Nephron (organoid): ENCODE measurements around the gene CSF3.
A peak's percentile ranks its signal among the peaks of the same experiment; 100 is the strongest.

Source experiments
- H3K27ac Mint-ChIP-seq, 3 experiments: 2 replicates each; pipeline ENCODE4 v1.8.0; 2020; ENCODE audit warnings: mixed read lengths in 3 of 3, mild to moderate bottlenecking in 2 of 3, moderate library complexity in 1 of 3
- H3K27me3 Mint-ChIP-seq: 2 replicates; pipeline ENCODE4 v1.8.0; 2021; ENCODE audit warnings: low read depth, mild to moderate bottlenecking, moderate library complexity, mixed read lengths
- H3K36me3 Mint-ChIP-seq: 2 replicates; pipeline ENCODE4 v1.8.0; 2020; ENCODE audit warnings: low read depth, mixed read lengths
- H3K4me1 Mint-ChIP-seq: 2 replicates; pipeline ENCODE4 v1.8.0; 2020; ENCODE audit warnings: mixed read lengths
- H3K4me3 Mint-ChIP-seq, 3 experiments: 2 replicates each; pipeline ENCODE4 v1.8.0; 2020; ENCODE audit warnings: mild to moderate bottlenecking in 3 of 3, mixed read lengths in 3 of 3, moderate library complexity in 2 of 3
- H3K9me3 Mint-ChIP-seq: 2 replicates; pipeline ENCODE4 v1.8.0; 2020; ENCODE audit warnings: mixed read lengths
- TF ChIP-seq, protein P1 (sequence below), 3 experiments: fragments of 200-600 bp; sonication (generic); IDR thresholded peaks; one replicate each; pipeline ENCODE4 v1.5.0; 2021; ENCODE audit warnings: antibody characterized with exemption in 3 of 3; ENCODE audit not compliant: unreplicated experiment in 3 of 3

The CSF3 gene

DNA sequence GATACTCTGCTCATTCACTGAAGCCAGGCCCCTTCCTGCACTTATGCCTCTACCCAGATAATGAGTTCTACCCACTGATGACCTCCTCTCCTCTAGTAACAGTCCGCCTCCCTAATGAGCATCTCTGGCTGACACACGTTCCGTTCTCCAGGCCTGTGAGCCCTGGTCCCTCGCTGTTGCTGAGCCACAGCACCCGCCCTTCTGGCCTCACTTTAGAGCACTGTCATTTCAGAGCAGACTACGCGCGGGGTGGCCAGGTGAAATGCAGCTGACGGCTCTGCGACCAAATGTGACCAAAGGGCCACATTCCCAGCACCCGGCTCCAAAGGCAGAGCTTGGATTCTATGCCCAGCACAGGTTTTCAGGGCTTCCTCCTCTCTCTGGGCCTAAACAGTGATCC, 20.8 kb upstream of the CSF3 start:
- H3K27me3 Mint-ChIP-seq = no peaks in the 10 kb centered on the region
- peaks cover 72% of the 10 kb centered on the region for H3K36me3 Mint-ChIP-seq
- H3K9me3 Mint-ChIP-seq = no peaks in the 10 kb centered on the region

DNA sequence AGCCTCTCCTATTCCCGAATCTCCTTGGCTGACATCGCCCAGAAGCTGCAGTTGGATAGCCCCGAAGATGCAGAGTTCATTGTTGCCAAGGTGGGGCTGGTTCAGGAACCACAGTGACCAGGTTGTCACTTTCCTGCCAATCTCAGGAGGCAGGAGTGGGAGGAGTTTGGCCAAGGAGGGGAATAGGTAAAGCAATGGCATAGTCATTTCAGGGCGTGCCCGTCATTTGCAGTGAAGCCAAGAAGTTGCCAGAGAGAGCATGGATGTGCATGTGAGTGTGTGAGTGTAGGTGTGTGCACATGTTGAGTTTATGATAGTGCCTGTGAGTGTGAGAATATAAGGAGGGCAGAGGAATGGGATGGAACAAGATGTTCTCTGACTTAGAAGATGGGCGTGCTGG, 19.8 kb upstream of the CSF3 start:
- Mint-ChIP-seq H3K4me1 (peaks cover 9% of the 10 kb centered on the region), H3K27ac (no peak overlapping the region), H3K27me3 (no peaks in the 10 kb centered on the region)

More for the DNA sequence above, 20.8 kb upstream of the CSF3 start:
- H3K27ac Mint-ChIP-seq = no peak overlapping the region
- TF ChIP-seq, protein P1, sequence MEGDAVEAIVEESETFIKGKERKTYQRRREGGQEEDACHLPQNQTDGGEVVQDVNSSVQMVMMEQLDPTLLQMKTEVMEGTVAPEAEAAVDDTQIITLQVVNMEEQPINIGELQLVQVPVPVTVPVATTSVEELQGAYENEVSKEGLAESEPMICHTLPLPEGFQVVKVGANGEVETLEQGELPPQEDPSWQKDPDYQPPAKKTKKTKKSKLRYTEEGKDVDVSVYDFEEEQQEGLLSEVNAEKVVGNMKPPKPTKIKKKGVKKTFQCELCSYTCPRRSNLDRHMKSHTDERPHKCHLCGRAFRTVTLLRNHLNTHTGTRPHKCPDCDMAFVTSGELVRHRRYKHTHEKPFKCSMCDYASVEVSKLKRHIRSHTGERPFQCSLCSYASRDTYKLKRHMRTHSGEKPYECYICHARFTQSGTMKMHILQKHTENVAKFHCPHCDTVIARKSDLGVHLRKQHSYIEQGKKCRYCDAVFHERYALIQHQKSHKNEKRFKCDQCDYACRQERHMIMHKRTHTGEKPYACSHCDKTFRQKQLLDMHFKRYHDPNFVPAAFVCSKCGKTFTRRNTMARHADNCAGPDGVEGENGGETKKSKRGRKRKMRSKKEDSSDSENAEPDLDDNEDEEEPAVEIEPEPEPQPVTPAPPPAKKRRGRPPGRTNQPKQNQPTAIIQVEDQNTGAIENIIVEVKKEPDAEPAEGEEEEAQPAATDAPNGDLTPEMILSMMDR (IDR thresholded peaks at IDR 0.05; ENCODE audit: unreplicated experiment in 3 of 3) = no peak
- no peak overlapping the region for H3K4me3 Mint-ChIP-seq
- peaks cover 9% of the 10 kb centered on the region for H3K4me1 Mint-ChIP-seq

DNA sequence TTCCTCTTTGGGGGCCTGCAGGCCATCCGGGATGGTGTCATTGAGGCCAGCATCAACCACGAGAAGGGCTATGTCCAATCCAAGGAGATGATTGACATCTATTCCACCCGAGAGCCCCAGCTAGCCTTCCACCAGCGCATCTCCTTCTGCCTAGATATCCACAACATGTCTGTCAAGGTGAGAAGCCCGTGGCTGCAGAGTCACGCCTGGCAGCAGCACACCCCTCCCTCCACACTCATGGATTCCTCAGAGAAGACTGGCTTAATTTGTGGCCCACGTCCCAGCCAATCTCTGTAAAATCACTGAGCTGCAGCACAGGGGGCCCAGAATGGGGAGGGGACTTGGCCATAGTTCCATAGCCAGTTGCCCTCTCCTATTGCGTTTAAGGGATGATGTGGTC, 19.1 kb upstream of the CSF3 start:
- Mint-ChIP-seq H3K4me1 (peaks cover 9% of the 10 kb centered on the region), H3K9me3 (no peaks in the 10 kb centered on the region), H3K36me3 (peaks cover 58% of the 10 kb centered on the region), H3K27ac (peak overlapping the region in 1 of 3 experiments; percentile 22), H3K27me3 (no peaks in the 10 kb centered on the region), H3K4me3 (no peak overlapping the region)
- TF ChIP-seq, protein P1 (IDR thresholded peaks at IDR 0.05; ENCODE audit: unreplicated experiment in 3 of 3) = no peak

More for the DNA sequence above, 19.8 kb upstream of the CSF3 start:
- no peaks in the 10 kb centered on the region for H3K9me3 Mint-ChIP-seq
- peaks cover 63% of the 10 kb centered on the region for H3K36me3 Mint-ChIP-seq
- TF ChIP-seq, protein P1 (IDR thresholded peaks at IDR 0.05; ENCODE audit: unreplicated experiment in 3 of 3) = no peak
- H3K4me3 Mint-ChIP-seq = no peak overlapping the region

DNA sequence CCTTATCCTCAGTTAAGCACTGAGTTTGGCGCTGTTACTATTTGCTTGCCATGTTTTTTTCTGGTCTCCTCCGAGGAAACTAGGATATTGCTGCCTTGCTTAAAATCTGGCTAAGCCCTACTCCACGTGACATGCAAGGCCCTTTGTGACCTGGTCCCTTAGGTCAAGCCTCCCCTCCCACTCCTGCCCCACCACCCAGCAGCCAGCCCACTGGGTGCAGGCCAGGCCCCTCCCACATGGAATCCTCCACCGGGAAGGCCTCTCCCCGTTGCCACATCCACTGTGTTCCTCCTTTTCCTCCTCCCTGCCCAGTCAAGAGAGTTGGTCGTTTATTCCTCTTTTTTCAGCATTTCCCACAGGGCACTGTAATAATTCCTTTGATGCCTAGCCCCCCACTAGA, 18.4 kb upstream of the CSF3 start:
- TF ChIP-seq, protein P1 (IDR thresholded peaks at IDR 0.05; ENCODE audit: unreplicated experiment in 3 of 3) = no peak
- peaks cover 52% of the 10 kb centered on the region for H3K36me3 Mint-ChIP-seq
- H3K27me3 Mint-ChIP-seq = no peaks in the 10 kb centered on the region
- peaks cover 9% of the 10 kb centered on the region for H3K4me1 Mint-ChIP-seq
- H3K27ac Mint-ChIP-seq = no peak overlapping the region
- H3K4me3 Mint-ChIP-seq = no peak overlapping the region
- H3K9me3 Mint-ChIP-seq = no peaks in the 10 kb centered on the region

DNA sequence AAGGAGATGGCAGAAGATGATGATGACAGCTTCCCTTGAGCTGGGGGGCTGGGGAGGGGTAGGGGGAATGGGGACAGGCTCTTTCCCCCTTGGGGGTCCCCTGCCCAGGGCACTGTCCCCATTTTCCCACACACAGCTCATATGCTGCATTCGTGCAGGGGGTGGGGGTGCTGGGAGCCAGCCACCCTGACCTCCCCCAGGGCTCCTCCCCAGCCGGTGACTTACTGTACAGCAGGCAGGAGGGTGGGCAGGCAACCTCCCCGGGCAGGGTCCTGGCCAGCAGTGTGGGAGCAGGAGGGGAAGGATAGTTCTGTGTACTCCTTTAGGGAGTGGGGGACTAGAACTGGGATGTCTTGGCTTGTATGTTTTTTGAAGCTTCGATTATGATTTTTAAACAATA, 17.7 kb upstream of the CSF3 start:
- peaks cover 45% of the 10 kb centered on the region for H3K36me3 Mint-ChIP-seq
- H3K4me3 Mint-ChIP-seq = no peak overlapping the region
- H3K4me1 Mint-ChIP-seq = peaks cover 9% of the 10 kb centered on the region
- no peaks in the 10 kb centered on the region for H3K27me3 Mint-ChIP-seq
- no peaks in the 10 kb centered on the region for H3K9me3 Mint-ChIP-seq
- H3K27ac Mint-ChIP-seq = no peak overlapping the region
- TF ChIP-seq, protein P1 (IDR thresholded peaks at IDR 0.05; ENCODE audit: unreplicated experiment in 3 of 3) = no peak

DNA sequence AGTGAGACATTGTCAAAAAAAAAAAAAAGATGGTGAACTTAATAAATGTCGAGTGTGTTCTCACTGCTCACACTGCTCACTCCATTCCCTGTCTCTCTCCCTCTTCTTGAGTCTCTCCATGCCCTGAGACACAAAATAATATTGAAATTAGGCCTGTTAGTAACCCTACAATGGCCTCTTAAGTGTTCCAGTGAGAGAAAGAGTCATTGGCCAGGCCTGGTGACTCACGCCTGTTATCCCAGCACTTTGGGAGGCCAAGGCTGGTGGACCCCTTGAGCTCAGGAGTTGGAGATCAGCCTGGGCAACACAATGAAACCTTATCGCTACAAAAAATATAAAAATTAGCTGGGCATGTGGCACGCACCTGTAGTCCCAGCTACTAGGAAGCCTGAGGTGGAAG, 16.2 kb upstream of the CSF3 start:
- TF ChIP-seq, protein P1 (IDR thresholded peaks at IDR 0.05; ENCODE audit: unreplicated experiment in 3 of 3) = no peak
- H3K27me3 Mint-ChIP-seq = no peaks in the 10 kb centered on the region
- no peaks in the 10 kb centered on the region for H3K9me3 Mint-ChIP-seq
- H3K4me1 Mint-ChIP-seq = peaks cover 9% of the 10 kb centered on the region
- H3K27ac Mint-ChIP-seq = no peak overlapping the region
- H3K36me3 Mint-ChIP-seq = peaks cover 32% of the 10 kb centered on the region
- H3K4me3 Mint-ChIP-seq = no peak overlapping the region
